CD4-positive, alpha-beta T cell (primary cell): Measurements from ENCODE around the gene KRTAP5-9. TPM values are rescaled to one million over a fixed set of nuclear protein-coding genes. Genes with fewer than 3 reads are reported as not detected.

Experiments used
- ATAC-seq: fragments of 200-7000 bp; cut with Tn5 transposase; one replicate; pipeline ENCODE4 v1.10.0; 2022; ENCODE audit warnings: mild to moderate bottlenecking; ENCODE audit not compliant: poor library complexity
- CTCF ChIA-PET: fragments of 350-600 bp; sonication (Branson Sonifier 250); formaldehyde crosslinking; loops from one replicate; lab custom pipeline; 2021; ENCODE audit warnings: antibody characterized with exemption, inconsistent platforms; lab: Charles Lee
- POLR2A ChIA-PET: fragments of 350-600 bp; sonication (Branson Sonifier 250); formaldehyde crosslinking; loops from one replicate; lab custom pipeline; 2021; ENCODE audit warnings: antibody characterized with exemption, inconsistent platforms; lab: Charles Lee
- DNase-seq, 14 experiments: peaks; one replicate each; pipeline ENCODE4 v3.0.0-alpha.2; 2013 to 2020; ENCODE audit warnings: mixed read lengths in 2 of 14
- H3K27ac ChIP-seq, 2 donors: one replicate each; pipeline versions ENCODE4 v1.5.1 to v1.7.0; 2013; ENCODE audit warnings: low read length in 2 of 2, low read depth in 1 of 2, mild to moderate bottlenecking in 1 of 2
- H3K27me3 ChIP-seq, 2 experiments: 1 replicate in 1 of 2; 2 replicates in 1 of 2; pipeline versions ENCODE4 v1.6.1 to v1.7.0; 2013; ENCODE audit warnings: low read length in 2 of 2, control low read depth in 1 of 2, mild to moderate bottlenecking in 1 of 2, moderate library complexity in 1 of 2; ENCODE audit not compliant: insufficient read depth in 2 of 2, control insufficient read depth in 1 of 2
- H3K36me3 ChIP-seq: one replicate; pipeline ENCODE4 v1.6.1; 2013; ENCODE audit warnings: low read length, control low read depth; ENCODE audit not compliant: insufficient read depth
- H3K4me1 ChIP-seq: one replicate; pipeline ENCODE4 v1.6.1; 2013; ENCODE audit warnings: low read length, control low read depth; ENCODE audit not compliant: insufficient read depth
- H3K4me3 ChIP-seq: one replicate; pipeline ENCODE4 v1.5.1; 2013; ENCODE audit warnings: mild to moderate bottlenecking, low read length, moderate library complexity
- H3K9me3 ChIP-seq, 2 experiments: 1 replicate in 1 of 2; 2 replicates in 1 of 2; pipeline versions ENCODE4 v1.6.1 to v1.7.0; 2013; ENCODE audit warnings: low read length in 2 of 2, mild to moderate bottlenecking in 2 of 2, control low read depth in 1 of 2, moderate library complexity in 1 of 2; ENCODE audit not compliant: control insufficient read depth in 1 of 2, insufficient read depth in 1 of 2
- H3K27ac Mint-ChIP-seq: one replicate; pipeline ENCODE4 v1.8.0; 2020; ENCODE audit warnings: mixed read lengths
- H3K27me3 Mint-ChIP-seq: one replicate; pipeline ENCODE4 v1.8.0; 2021; ENCODE audit warnings: mixed read lengths
- H3K36me3 Mint-ChIP-seq: one replicate; pipeline ENCODE4 v1.8.0; 2021; ENCODE audit warnings: low read depth, mixed read lengths
- H3K4me1 Mint-ChIP-seq: one replicate; pipeline ENCODE4 v1.8.0; 2021; ENCODE audit warnings: low read depth, mixed read lengths
- H3K4me3 Mint-ChIP-seq: one replicate; pipeline ENCODE4 v1.8.0; 2020; ENCODE audit warnings: mild to moderate bottlenecking, mixed read lengths
- H3K9me3 Mint-ChIP-seq: one replicate; pipeline ENCODE4 v1.8.0; 2020; ENCODE audit warnings: mixed read lengths
- CTCF ChIP-seq: fragments of 200-600 bp; IDR thresholded peaks from one replicate; pipeline ENCODE4 v1.8.0; 2022; ENCODE audit warnings: antibody characterized with exemption, mild to moderate bottlenecking
- intact Hi-C, 2 experiments: fragments of 100-400 bp; cut with DNase I in 1 of 2; cut with micrococcal nuclease in 1 of 2; formaldehyde crosslinking; loops; one replicate each; pipeline versions ENCODE4 v1.15.1 to v1.9.0; 2023 to 2025; cut with DNase I, micrococcal nuclease
- total RNA-seq, 174 experiments: library from RNA in 2 of 174; stranded (reverse) in 2 of 174; gene quantifications; one replicate each; pipeline ENCODE4 v1.2.3 and lab custom pipeline; 2021 to 2026

KRTAP5-9 gene
- total RNA-seq, 2 experiments from 2014 or later: 0.28 TPM; not detected in 1

GRCh38 chr11:71502871-71503435 lies 45.3 kb upstream of the KRTAP5-9 start:
- no peak for TF ChIP-seq CTCF
- intact Hi-C loops: no loop called here
- H3K4me1 Mint-ChIP-seq: no peaks in the 10 kb centered on the region
- no peak overlapping the region for H3K4me3 Mint-ChIP-seq
- no peaks in the 10 kb centered on the region for H3K4me1 ChIP-seq
- no peaks in the 10 kb centered on the region for H3K27me3 ChIP-seq
- DNase-seq (peak in 1 of 14 experiments; percentile 15), ATAC-seq (no peak)
- H3K36me3 ChIP-seq: peaks cover 56% of the 10 kb centered on the region
- no peak overlapping the region for H3K4me3 ChIP-seq
- ChIA-PET POLR2A (no interaction called here), CTCF (no interaction called here)
- H3K27me3 Mint-ChIP-seq: no peaks in the 10 kb centered on the region
- H3K36me3 Mint-ChIP-seq: peaks cover 87% of the 10 kb centered on the region
- no peak overlapping the region for H3K27ac ChIP-seq
- peaks cover 2% of the 10 kb centered on the region for H3K9me3 Mint-ChIP-seq
- H3K9me3 ChIP-seq: peaks cover 14 to 27% of the 10 kb centered on the region in 2 experiments
- no peak overlapping the region for H3K27ac Mint-ChIP-seq

- intact Hi-C loops: no loop called here
- H3K27ac Mint-ChIP-seq: no peak overlapping the region
- DNase-seq: peak in 1 of 14 experiments; percentile 10
- H3K27me3 Mint-ChIP-seq: no peaks in the 10 kb centered on the region
- H3K36me3 Mint-ChIP-seq: peaks cover 83% of the 10 kb centered on the region
- H3K9me3 ChIP-seq: peaks cover 20 to 27% of the 10 kb centered on the region in 2 experiments
- H3K27me3 ChIP-seq: no peaks in the 10 kb centered on the region
- ChIA-PET POLR2A (no interaction called here), CTCF (no interaction called here)
- H3K36me3 ChIP-seq: peaks cover 40% of the 10 kb centered on the region
- TF ChIP-seq CTCF: no peak
- no peak overlapping the region for H3K4me3 Mint-ChIP-seq
- H3K27ac ChIP-seq: no peak overlapping the region
- H3K9me3 Mint-ChIP-seq: peaks cover 9% of the 10 kb centered on the region
- no peak for ATAC-seq
- H3K4me3 ChIP-seq: no peak overlapping the region
- H3K4me1 Mint-ChIP-seq: no peaks in the 10 kb centered on the region
- no peaks in the 10 kb centered on the region for H3K4me1 ChIP-seq
Measured at GRCh38 chr11:71504531-71504930, 43.7 kb upstream of the KRTAP5-9 start.

- peaks cover 35% of the 10 kb centered on the region for H3K36me3 ChIP-seq
- H3K9me3 Mint-ChIP-seq: peaks cover 14% of the 10 kb centered on the region
- no peaks in the 10 kb centered on the region for H3K4me1 ChIP-seq
- H3K27ac ChIP-seq: no peak overlapping the region
- no peak overlapping the region for H3K4me3 ChIP-seq
- no peak for DNase-seq
- intact Hi-C loops: no loop called here
- no peaks in the 10 kb centered on the region for H3K4me1 Mint-ChIP-seq
- ChIA-PET POLR2A (no interaction called here), CTCF (no interaction called here)
- peaks cover 83% of the 10 kb centered on the region for H3K36me3 Mint-ChIP-seq
- no peak for ATAC-seq
- TF ChIP-seq CTCF: no peak
- peaks cover 25 to 27% of the 10 kb centered on the region in 2 experiments for H3K9me3 ChIP-seq
- H3K27me3 ChIP-seq: no peaks in the 10 kb centered on the region
- H3K4me3 Mint-ChIP-seq: no peak overlapping the region
- no peak overlapping the region for H3K27ac Mint-ChIP-seq
- H3K27me3 Mint-ChIP-seq: no peaks in the 10 kb centered on the region
Measured at GRCh38 chr11:71505001-71505400, 43.2 kb upstream of the KRTAP5-9 start.
